Smooth muscle cell (in vitro differentiated cells): ENCODE measurements around the gene VMP1. TPM values are rescaled to one million over a fixed set of nuclear protein-coding genes. Genes with fewer than 3 reads are reported as not detected.
A peak's percentile ranks its signal among the peaks of the same experiment; 100 is the strongest.

ENCODE experiments used
- DNase-seq: peaks from one replicate; lab custom pipeline; 2025; ENCODE audit not compliant: unreplicated experiment; lab: John Stamatoyannopoulos, UW
- H2AFZ ChIP-seq: fragments of 200-600 bp; sonication (generic); 2 replicates; pipeline ENCODE4 v1.6.0; 2016; ENCODE audit warnings: antibody characterized with exemption, low read depth, mild to moderate bottlenecking
- H3F3A ChIP-seq: fragments of 200-600 bp; sonication (generic); 2 replicates; pipeline ENCODE4 v1.6.0; 2017; ENCODE audit warnings: antibody characterized with exemption, low read depth
- H3K27ac ChIP-seq: fragments of 200-600 bp; sonication (generic); 2 replicates; pipeline ENCODE4 v1.5.1; 2016; ENCODE audit warnings: low read depth, mild to moderate bottlenecking
- H3K27me3 ChIP-seq: fragments of 200-600 bp; sonication (generic); 2 replicates; pipeline ENCODE4 v1.6.1; 2016; ENCODE audit warnings: low read depth, mild to moderate bottlenecking
- H3K36me3 ChIP-seq: fragments of 200-600 bp; sonication (generic); 2 replicates; pipeline ENCODE4 v1.5.1; 2016; ENCODE audit warnings: low read depth
- H3K4me1 ChIP-seq: fragments of 200-600 bp; sonication (generic); 2 replicates; pipeline ENCODE4 v1.5.1; 2016; ENCODE audit warnings: low read depth
- H3K4me2 ChIP-seq: fragments of 200-600 bp; sonication (generic); 2 replicates; pipeline ENCODE4 v1.6.0; 2016; ENCODE audit warnings: mild to moderate bottlenecking
- H3K4me3 ChIP-seq: fragments of 200-600 bp; sonication (generic); 2 replicates; pipeline ENCODE4 v1.5.1; 2016; ENCODE audit warnings: mild to moderate bottlenecking
- H3K79me2 ChIP-seq: fragments of 200-600 bp; sonication (generic); 2 replicates; pipeline ENCODE4 v1.6.0; 2016; ENCODE audit warnings: low read depth, mild to moderate bottlenecking
- H3K9ac ChIP-seq: fragments of 200-600 bp; sonication (generic); 2 replicates; pipeline ENCODE4 v1.6.0; 2016; ENCODE audit warnings: low read depth
- H3K9me3 ChIP-seq: fragments of 200-600 bp; sonication (generic); replicated peaks from 2 replicates; pipeline ENCODE4 v1.5.1; 2016; ENCODE audit warnings: low read depth
- H4K20me1 ChIP-seq: fragments of 200-600 bp; sonication (generic); 2 replicates; pipeline ENCODE4 v1.6.0; 2016; ENCODE audit warnings: low read depth
- CTCF ChIP-seq: fragments of 200-600 bp; sonication (generic); IDR thresholded peaks from 2 replicates; pipeline ENCODE4 v1.5.1; 2017; ENCODE audit warnings: borderline replicate concordance, mild to moderate bottlenecking, antibody characterized with exemption; ENCODE audit not compliant: insufficient read depth, poor library complexity, severe bottlenecking
- WGBS: methylation state at CpG from one replicate; pipeline ENCODE4 v1.1.7; 2016; ENCODE audit warnings: low lambda C conversion rate; 5-methylcytosine and 5-hydroxymethylcytosine counted together
- polyA plus RNA-seq: library from polyadenylated mRNA; unstranded; fragments of >200 nt; fragmentation: Nextera tagmentation; extraction: Ambion mirVana; gene quantifications from 2 replicates; pipeline ENCODE4 v1.2.1, GENCODE V29; 2016
- total RNA-seq: library from RNA; depleted of rRNA; stranded (reverse); fragments of >200 nt; gene quantifications from 2 replicates; pipeline ENCODE4 v1.2.3, GENCODE V29; 2014

VMP1 gene
- total and polyA plus RNA-seq, 2 experiments from 2014 or later = 102 to 545 TPM

GRCh38 chr17:59684967-59685366 lies 22.5 kb upstream of the VMP1 start:
- Histone ChIP-seq H3K4me3 (no peak overlapping the region), H3K4me1 (no peaks in the 10 kb centered on the region), H3K36me3 (peaks cover 69% of the 10 kb centered on the region), H3K27ac (peak overlapping the region; percentile 9), H2AFZ (no peak overlapping the region), H4K20me1 (peaks cover 67% of the 10 kb centered on the region), H3K4me2 (no peak overlapping the region), H3K79me2 (peaks cover 62% of the 10 kb centered on the region), H3K27me3 (no peaks in the 10 kb centered on the region), H3K9ac (no peak overlapping the region), H3F3A (peaks cover 31% of the 10 kb centered on the region), H3K9me3 (no peaks in the 10 kb centered on the region)
- TF ChIP-seq CTCF = no peak
- no peak for DNase-seq
- 88% methylated on average over 6 of the region's 6 CpGs for WGBS

- 88% methylated on average over 1 of the region's 1 CpG for WGBS
- peaks cover 75% of the 10 kb centered on the region for H3K79me2 ChIP-seq
- H3K36me3 ChIP-seq = peaks cover 71% of the 10 kb centered on the region
These were observed 19.4 kb upstream of the VMP1 start for GRCh38 chr17:59688008-59688407.

GRCh38 chr17:59688496-59688895 lies 19.0 kb upstream of the VMP1 start:
- DNase-seq = no peak
- no peaks in the 10 kb centered on the region for H3K27me3 ChIP-seq
- H3K36me3 ChIP-seq = peaks cover 67% of the 10 kb centered on the region
- no peaks in the 10 kb centered on the region for H3K9me3 ChIP-seq
- WGBS = 100% methylated on average over 2 of the region's 2 CpGs
- peaks cover 68% of the 10 kb centered on the region for H4K20me1 ChIP-seq
- no peak overlapping the region for H3K4me3 ChIP-seq
- H3F3A ChIP-seq = peaks cover 35% of the 10 kb centered on the region
- H3K79me2 ChIP-seq = peaks cover 76% of the 10 kb centered on the region
- no peak overlapping the region for H3K9ac ChIP-seq
- H3K4me2 ChIP-seq = no peak overlapping the region
- H3K27ac ChIP-seq = peak overlapping the region; percentile 42
- H3K4me1 ChIP-seq = no peaks in the 10 kb centered on the region
- no peak for TF ChIP-seq CTCF
- H2AFZ ChIP-seq = no peak overlapping the region

More at GRCh38 chr17:59688008-59688407, 19.4 kb upstream of the VMP1 start:
- Histone ChIP-seq H3F3A (peaks cover 39% of the 10 kb centered on the region), H2AFZ (no peak overlapping the region), H3K4me1 (no peaks in the 10 kb centered on the region), H3K4me2 (no peak overlapping the region), H3K27me3 (no peaks in the 10 kb centered on the region), H3K9me3 (no peaks in the 10 kb centered on the region), H4K20me1 (peaks cover 71% of the 10 kb centered on the region), H3K27ac (peak overlapping the region; percentile 42), H3K9ac (no peak overlapping the region), H3K4me3 (no peak overlapping the region)
- no peak for TF ChIP-seq CTCF
- no peak for DNase-seq

- H3K27ac ChIP-seq = no peak overlapping the region
- no peak overlapping the region for H3K9ac ChIP-seq
- DNase-seq = no peak
- H2AFZ ChIP-seq = no peak overlapping the region
- H3K4me3 ChIP-seq = no peak overlapping the region
- no peaks in the 10 kb centered on the region for H3K27me3 ChIP-seq
- peaks cover 51% of the 10 kb centered on the region for H3K36me3 ChIP-seq
- H3F3A ChIP-seq = peaks cover 67% of the 10 kb centered on the region
- peaks cover 71% of the 10 kb centered on the region for H4K20me1 ChIP-seq
- H3K79me2 ChIP-seq = peaks cover 86% of the 10 kb centered on the region
- no peaks in the 10 kb centered on the region for H3K4me1 ChIP-seq
- no peak overlapping the region for H3K4me2 ChIP-seq
- no peaks in the 10 kb centered on the region for H3K9me3 ChIP-seq
- no peak for TF ChIP-seq CTCF
- whole genome bisulfite sequencing = 95% methylated on average over 7 of the region's 7 CpGs
These were observed 13.9 kb upstream of the VMP1 start for GRCh38 chr17:59693582-59693981.
